Measurements from ENCODE around the gene PLEKHG4. TPM values are rescaled to one million over a fixed set of nuclear protein-coding genes. Genes with fewer than 3 reads are reported as not detected.

The PLEKHG4 gene
- polyA plus RNA-seq, 1 of the 3 experiments (the other 2 are of a cell fraction), result 65.5 TPM

Other genes with a start within 250 kb of the PLEKHG4 start
- 17.3 and 22.6 TPM in 2 replicates for gene PHAF1, start 169.6 kb upstream of the PLEKHG4 start, polyA plus RNA-seq (2012; rRNA removed)
- 9.8 and 9.9 TPM in 2 replicates for gene B3GNT9, start 128.5 kb upstream of the PLEKHG4 start, polyA plus RNA-seq (2012; rRNA removed)
- 27.7 and 28.5 TPM in 2 replicates for gene TRADD, start 119.6 kb upstream of the PLEKHG4 start, polyA plus RNA-seq (2012; rRNA removed)
- 17.8 and 21.8 TPM in 2 replicates for gene FBXL8, start 119.6 kb upstream of the PLEKHG4 start, polyA plus RNA-seq (2012; rRNA removed)
- 33.4 and 44.4 TPM in 2 replicates for gene HSF4, start 114.8 kb upstream of the PLEKHG4 start, polyA plus RNA-seq (2012; rRNA removed)
- gene NOL3, start 109.0 kb upstream of the PLEKHG4 start, polyA plus RNA-seq (2012; rRNA removed), result 34.1 and 38.7 TPM in 2 replicates
- 68.5 and 83.5 TPM in 2 replicates for gene MATCAP1, start 95.6 kb upstream of the PLEKHG4 start, polyA plus RNA-seq (2012; rRNA removed)
- gene EXOC3L1, start 89.4 kb upstream of the PLEKHG4 start, polyA plus RNA-seq (2012; rRNA removed), result 0.46 and 0.83 TPM in 2 replicates
- gene E2F4, start 87.4 kb upstream of the PLEKHG4 start, polyA plus RNA-seq (2012; rRNA removed), result 168 and 210 TPM in 2 replicates
- gene ELMO3, start 80.4 kb upstream of the PLEKHG4 start, polyA plus RNA-seq (2012; rRNA removed), result 2.3 and 3.1 TPM in 2 replicates
- gene TMEM208, start 52.4 kb upstream of the PLEKHG4 start, polyA plus RNA-seq (2012; rRNA removed), result 98.2 and 130 TPM in 2 replicates
- 53.2 and 70.9 TPM in 2 replicates for gene FHOD1, start 32.1 kb upstream of the PLEKHG4 start, polyA plus RNA-seq (2012; rRNA removed)
- gene SLC9A5, start 30.6 kb upstream of the PLEKHG4 start, polyA plus RNA-seq (2012; rRNA removed), result 4.1 and 5.8 TPM in 2 replicates
- 1.8 and 1.9 TPM in 2 replicates for gene KCTD19, start 47.2 kb downstream of the PLEKHG4 start, polyA plus RNA-seq (2012; rRNA removed)
- gene LRRC36, start 47.3 kb downstream of the PLEKHG4 start, polyA plus RNA-seq (2012; rRNA removed), result 0.78 and 0.92 TPM in 2 replicates
- gene TPPP3, start 114.0 kb downstream of the PLEKHG4 start, polyA plus RNA-seq (2012; rRNA removed), result 33.5 and 36.2 TPM in 2 replicates
- gene ZDHHC1, start 136.9 kb downstream of the PLEKHG4 start, polyA plus RNA-seq (2012; rRNA removed), result 14.2 and 15.8 TPM in 2 replicates
- gene HSD11B2, start 151.6 kb downstream of the PLEKHG4 start, polyA plus RNA-seq (2012; rRNA removed), result 0.19 and 0.23 TPM in 2 replicates
- 111 and 135 TPM in 2 replicates for gene ATP6V0D1, start 201.6 kb downstream of the PLEKHG4 start, polyA plus RNA-seq (2012; rRNA removed)
- gene AGRP, start 204.0 kb downstream of the PLEKHG4 start, polyA plus RNA-seq (2012; rRNA removed), result not detected in 2 replicates
- gene RIPOR1, start 249.3 kb downstream of the PLEKHG4 start, polyA plus RNA-seq (2012; rRNA removed), result 12.1 and 24.7 TPM in 2 replicates

All from SK-N-SH (cell line).